Gastrocnemius medialis (tissue), 4 donors: ENCODE results near the gene TRMT112. TPM values are rescaled to one million over a fixed set of nuclear protein-coding genes. Genes with fewer than 3 reads are reported as not detected.

Experiments
- ATAC-seq, 2 donors: fragments of 150-250 bp; one replicate each; pipeline ENCODE4 v1.9.1; 2016
- DNase-seq, 2 donors: peaks; one replicate each; pipeline ENCODE4 v3.0.0-alpha.2; 2019
- H3K27ac ChIP-seq, 4 donors: fragments of 200-600 bp; sonication (generic); 1 replicate in 1 of 4; 2 replicates in 3 of 4; pipeline ENCODE4 v1.5.1; 2016 to 2018; ENCODE audit warnings: mild to moderate bottlenecking in 2 of 4, moderate library complexity in 1 of 4
- H3K27me3 ChIP-seq, 3 donors: fragments of 200-600 bp; sonication (generic) in 2 of 3; 1 replicate in 1 of 3; 2 replicates in 2 of 3; pipeline versions ENCODE4 v1.5.1 to v1.6.0; 2016 to 2019; ENCODE audit warnings: mild to moderate bottlenecking in 1 of 3, moderate library complexity in 1 of 3
- H3K36me3 ChIP-seq, 2 donors: fragments of 200-600 bp; sonication (generic) in 1 of 2; one replicate each; pipeline ENCODE4 v1.5.1; 2017 to 2018
- H3K4me1 ChIP-seq, 2 donors: fragments of 200-600 bp; sonication (generic) in 1 of 2; one replicate each; pipeline ENCODE4 v1.5.1; 2016 to 2017; ENCODE audit warnings: mild to moderate bottlenecking in 2 of 2
- H3K4me3 ChIP-seq, 4 donors: fragments of 200-600 bp; sonication (generic) in 3 of 4; 1 replicate in 1 of 4; 2 replicates in 3 of 4; pipeline ENCODE4 v1.5.1; 2016 to 2019; ENCODE audit warnings: mild to moderate bottlenecking in 2 of 4
- H3K9me3 ChIP-seq, 3 donors: fragments of 200-600 bp; sonication (generic) in 2 of 3; 1 replicate in 1 of 3; 2 replicates in 2 of 3; pipeline ENCODE4 v1.5.1; 2016 to 2019
- POLR2A ChIP-seq, 2 donors: fragments of 450-650 bp; IDR thresholded peaks; one replicate each; pipeline ENCODE4 v1.6.1; 2017; ENCODE audit warnings: antibody characterized with exemption in 2 of 2, mild to moderate bottlenecking in 2 of 2, moderate library complexity in 2 of 2
- in situ Hi-C, 4 donors: fragments of 200-750 bp; cut with MboI; loops; one replicate each; pipeline versions ENCODE4 v1.15.0 to v1.8.0; 2017; ENCODE audit warnings: low sequenced_read_pairs in 4 of 4
- intact Hi-C: fragments of 100-400 bp; cut with DNase I; formaldehyde crosslinking; loops from one replicate; pipeline ENCODE4 v1.15.1; 2023; ENCODE audit warnings: low total_unique reads
- microRNA-seq, 2 donors: library from miRNA; unstranded; fragments of <30 nt; microRNA quantifications; one replicate each; pipeline ENCODE4, GENCODE V29; 2016; ENCODE audit warnings: borderline replicate concordance in 2 of 2
- total RNA-seq, 4 donors: library from RNA; depleted of rRNA; stranded (reverse); fragments of >200 nt; gene quantifications; one replicate each; pipeline versions ENCODE4 v1.1.0 to v1.2.3, GENCODE V29; 2016
- TF ChIP-seq, protein P1 (sequence below), 5 experiments: fragments of 450-650 bp in 3 of 5; fragments of 200-600 bp in 2 of 5; sonication (generic) in 2 of 5; IDR thresholded peaks in 4 of 5; conservative IDR thresholded peaks in 1 of 5; 1 replicate in 4 of 5; 2 replicates in 1 of 5; pipeline ENCODE4 v1.5.1; 2016 to 2019; ENCODE audit warnings: antibody characterized with exemption in 5 of 5, mild to moderate bottlenecking in 3 of 5, moderate library complexity in 3 of 5

The TRMT112 gene
- total RNA-seq, 4 donors from 2014 or later: 133 to 226 (median 194) TPM

GRCh38 chr11:64268893-64269539 lies 48.3 kb downstream of the TRMT112 start:
- H3K4me1 ChIP-seq: peaks cover 22% of the 10 kb centered on the region in 2 donors

GRCh38 chr11:64268025-64268892 lies 49.1 kb downstream of the TRMT112 start:
- DNase-seq: peak in 1 of 2 donors; percentile 44
- TF ChIP-seq, protein P1, sequence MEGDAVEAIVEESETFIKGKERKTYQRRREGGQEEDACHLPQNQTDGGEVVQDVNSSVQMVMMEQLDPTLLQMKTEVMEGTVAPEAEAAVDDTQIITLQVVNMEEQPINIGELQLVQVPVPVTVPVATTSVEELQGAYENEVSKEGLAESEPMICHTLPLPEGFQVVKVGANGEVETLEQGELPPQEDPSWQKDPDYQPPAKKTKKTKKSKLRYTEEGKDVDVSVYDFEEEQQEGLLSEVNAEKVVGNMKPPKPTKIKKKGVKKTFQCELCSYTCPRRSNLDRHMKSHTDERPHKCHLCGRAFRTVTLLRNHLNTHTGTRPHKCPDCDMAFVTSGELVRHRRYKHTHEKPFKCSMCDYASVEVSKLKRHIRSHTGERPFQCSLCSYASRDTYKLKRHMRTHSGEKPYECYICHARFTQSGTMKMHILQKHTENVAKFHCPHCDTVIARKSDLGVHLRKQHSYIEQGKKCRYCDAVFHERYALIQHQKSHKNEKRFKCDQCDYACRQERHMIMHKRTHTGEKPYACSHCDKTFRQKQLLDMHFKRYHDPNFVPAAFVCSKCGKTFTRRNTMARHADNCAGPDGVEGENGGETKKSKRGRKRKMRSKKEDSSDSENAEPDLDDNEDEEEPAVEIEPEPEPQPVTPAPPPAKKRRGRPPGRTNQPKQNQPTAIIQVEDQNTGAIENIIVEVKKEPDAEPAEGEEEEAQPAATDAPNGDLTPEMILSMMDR (IDR thresholded peaks at IDR 0.05 in 4 of 5, conservative IDR thresholded peaks at IDR 0.05 in 1 of 5): no peak
- no peak for TF ChIP-seq POLR2A (IDR thresholded peaks at IDR 0.05)
- in situ Hi-C loops: no loop called here
- no peaks in the 10 kb centered on the region for H3K9me3 ChIP-seq
- peaks cover 0 to 15% of the 10 kb centered on the region in 2 donors for H3K36me3 ChIP-seq
- H3K4me1 ChIP-seq: peaks cover 22% of the 10 kb centered on the region in 2 donors
- intact Hi-C loops: no loop called here
- H3K4me3 ChIP-seq: peak overlapping the region; percentile 82 to 98 (median 92)
- peak overlapping the region; percentile 94 to 99 (median 98) for H3K27ac ChIP-seq
- ATAC-seq: no peak
- no peaks in the 10 kb centered on the region for H3K27me3 ChIP-seq

More at GRCh38 chr11:64268893-64269539, 48.3 kb downstream of the TRMT112 start:
- intact Hi-C loops: loop anchor here (1.0 kb wide), 2 partner anchors 18 to 65 kb away; partner anchors contain the start of gene PLCB3
- H3K36me3 ChIP-seq: peaks cover 0 to 12% of the 10 kb centered on the region in 2 donors
- in situ Hi-C loops: no loop called here
- peak overlapping the region; percentile 82 to 98 (median 92) for H3K4me3 ChIP-seq
- no peaks in the 10 kb centered on the region for H3K9me3 ChIP-seq
- DNase-seq (peak in 1 of 2 donors; percentile 72), ATAC-seq (peak; percentile 1 to 25)
- no peaks in the 10 kb centered on the region for H3K27me3 ChIP-seq
- TF ChIP-seq, protein P1 (IDR thresholded peaks at IDR 0.05 in 4 of 5, conservative IDR thresholded peaks at IDR 0.05 in 1 of 5): no peak
- no peak for TF ChIP-seq POLR2A (IDR thresholded peaks at IDR 0.05)
- H3K27ac ChIP-seq: peak overlapping the region; percentile 94 to 99 (median 98)

DNA sequence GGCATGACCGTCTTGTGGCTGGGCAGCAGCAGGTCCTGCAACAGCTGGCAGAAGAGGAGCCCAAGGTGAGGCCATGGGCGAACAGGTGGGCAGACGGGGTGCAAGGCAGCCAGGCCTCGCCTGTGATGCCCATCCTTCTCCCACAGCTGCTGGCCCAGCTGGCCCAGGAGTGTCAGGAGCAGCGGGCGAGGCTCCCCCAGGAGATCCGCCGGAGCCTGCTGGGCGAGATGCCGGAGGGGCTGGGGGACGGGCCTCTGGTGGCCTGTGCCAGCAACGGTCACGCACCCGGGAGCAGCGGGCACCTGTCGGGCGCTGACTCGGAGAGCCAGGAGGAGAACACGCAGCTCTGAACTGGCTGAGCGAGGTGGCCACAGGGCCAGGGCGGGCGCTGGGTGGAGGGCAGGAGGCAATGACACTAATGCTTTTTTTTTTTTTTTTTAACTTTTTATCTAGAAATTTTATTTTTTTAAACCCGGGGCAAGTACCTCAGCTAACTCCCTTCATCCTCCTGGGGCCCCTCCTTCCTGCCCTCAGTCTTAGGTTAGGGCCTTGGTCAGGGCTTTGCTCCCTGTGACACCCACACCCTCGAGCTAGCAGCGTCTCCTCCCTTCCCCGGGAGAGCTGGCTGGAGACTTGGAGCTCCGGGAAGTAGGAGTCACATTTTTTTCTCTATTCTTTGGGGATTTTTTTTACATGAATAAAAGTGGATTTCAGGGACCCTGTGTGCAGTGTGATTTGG lies 50.0 kb downstream of the TRMT112 start:
- DNase-seq (no peak), ATAC-seq (no peak)
- H3K27me3 ChIP-seq: no peaks in the 10 kb centered on the region
- intact Hi-C loops (no loop called here), in situ Hi-C loops (no loop called here)
- no peaks in the 10 kb centered on the region for H3K9me3 ChIP-seq
- H3K4me3 ChIP-seq: no peak overlapping the region
- peaks cover 21 to 22% of the 10 kb centered on the region in 2 donors for H3K4me1 ChIP-seq
- TF ChIP-seq, protein P1 (IDR thresholded peaks at IDR 0.05 in 4 of 5, conservative IDR thresholded peaks at IDR 0.05 in 1 of 5): no peak
- no peak for TF ChIP-seq POLR2A (IDR thresholded peaks at IDR 0.05)
- peak overlapping the region; percentile 94 to 99 (median 98) for H3K27ac ChIP-seq
- H3K36me3 ChIP-seq: peaks cover 0 to 24% of the 10 kb centered on the region in 2 donors

Small RNA genes lying within 50 kb of the gene (microRNA-seq; reads per million reads assigned to microRNA genes)
- 0 reads per million in 2 donors for gene MIR7155

Other genes starting within 250 kb of the TRMT112 start
- gene MACROD1, start 151.4 kb downstream of the TRMT112 start, total RNA-seq: 100 to 1,000 TPM; 162 to 308 (median 205) TPM
- 100 to 1,000 TPM; 141 to 193 (median 168) TPM for gene STIP1, start 131.4 kb downstream of the TRMT112 start, total RNA-seq
- 10 to 100 TPM in 1 of 4 donors, 1 to 10 TPM in 3; 2.8 to 10.4 (median 6.1) TPM for gene FERMT3, start 110.8 kb downstream of the TRMT112 start, total RNA-seq
- 100 to 1,000 TPM in 3 of 4 donors, 10 to 100 TPM in 1; 80.9 to 231 (median 139) TPM for gene TRPT1, start 91.4 kb downstream of the TRMT112 start, total RNA-seq
- gene NUDT22, start 91.3 kb downstream of the TRMT112 start, total RNA-seq: 10 to 100 TPM; 32.3 to 70.7 (median 53.4) TPM
- gene DNAJC4, start 87.0 kb downstream of the TRMT112 start, total RNA-seq: 10 to 100 TPM; 13.8 to 30.0 (median 18.9) TPM
- 10 to 100 TPM; 33.6 to 87.5 (median 58.2) TPM for gene VEGFB, start 83.0 kb downstream of the TRMT112 start, total RNA-seq
- 10 to 100 TPM; 20.2 to 54.7 (median 27.6) TPM for gene FKBP2, start 76.5 kb downstream of the TRMT112 start, total RNA-seq
- gene PPP1R14B, start 70.6 kb downstream of the TRMT112 start, total RNA-seq: 100 to 1,000 TPM; 144 to 444 (median 237) TPM
- 1 to 10 TPM; 4.7 to 9.7 (median 6.2) TPM for gene PLCB3, start 66.0 kb downstream of the TRMT112 start, total RNA-seq
- 10 to 100 TPM; 27.8 to 88.0 (median 76.3) TPM for gene BAD, start 32.9 kb downstream of the TRMT112 start, total RNA-seq
- 10 to 100 TPM; 13.8 to 28.9 (median 20.4) TPM for gene GPR137, start 31.7 kb downstream of the TRMT112 start, total RNA-seq
- not detected for gene KCNK4, start 26.3 kb downstream of the TRMT112 start, total RNA-seq
- not detected for gene CATSPERZ, start 17.2 kb downstream of the TRMT112 start, total RNA-seq
- gene ESRRA, start 12.0 kb downstream of the TRMT112 start, total RNA-seq: 100 to 1,000 TPM; 192 to 471 (median 260) TPM
- 100 to 1,000 TPM; 170 to 257 (median 219) TPM for gene PRDX5, start 562 bp upstream of the TRMT112 start, total RNA-seq
- gene CCDC88B, start 22.6 kb upstream of the TRMT112 start, total RNA-seq: 1 to 10 TPM in 3 of 4 donors, under 1 TPM in 1; 0.98 to 5.2 (median 2.1) TPM
- gene RPS6KA4, start 41.6 kb upstream of the TRMT112 start, total RNA-seq: 10 to 100 TPM; 16.6 to 27.0 (median 17.2) TPM
- gene SLC22A11, start 238.4 kb upstream of the TRMT112 start, total RNA-seq: not detected